Keratinocyte (primary cell): ENCODE data around the gene TBX3.

Experiments
- CTCF ChIP-seq, 3 experiments: IDR thresholded peaks in 1 of 3; conservative IDR thresholded peaks in 1 of 3; optimal IDR thresholded peaks in 1 of 3; 2 replicates in 2 of 3; 3 replicates in 1 of 3; pipeline versions ENCODE3 to v1.5.1; 2011; ENCODE audit warnings: low read length in 3 of 3, mild to moderate bottlenecking in 3 of 3, moderate library complexity in 2 of 3, control low read depth in 1 of 3, inconsistent platforms in 1 of 3; ENCODE audit not compliant: insufficient read depth in 2 of 3; ENCODE audit errors: extremely low read depth in 1 of 3
- EZH2 ChIP-seq: IDR thresholded peaks from one replicate; pipeline ENCODE4 v1.6.1; 2012; ENCODE audit warnings: inconsistent platforms, mild to moderate bottlenecking, low read length, moderate library complexity

DNA sequence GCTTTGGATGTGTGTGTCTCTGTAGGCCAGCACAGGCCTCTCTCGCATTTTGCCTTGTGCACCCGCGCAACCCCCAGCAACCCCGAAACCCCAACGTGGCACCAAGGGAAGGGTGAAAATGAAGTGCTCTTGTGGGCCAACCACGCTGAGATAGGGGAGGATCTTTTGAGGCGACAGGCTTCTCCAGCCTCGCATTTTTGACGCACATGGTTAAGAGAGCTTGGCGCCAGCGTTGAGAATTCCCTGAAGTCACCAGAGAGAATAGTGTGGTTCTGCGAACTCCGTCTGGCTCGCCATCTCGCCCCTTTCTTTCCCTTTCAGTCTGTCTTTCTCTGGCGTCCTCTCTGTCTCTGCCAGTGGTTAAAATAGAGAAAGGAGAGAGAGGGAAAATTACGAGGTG is 1.9 kb upstream of the TBX3 start:
- TF ChIP-seq CTCF (optimal IDR thresholded peaks at IDR 0.05 in 1 of 3, IDR thresholded peaks at IDR 0.05 in 1 of 3, conservative IDR thresholded peaks at IDR 0.05 in 1 of 3; ENCODE audit: extremely low read depth in 1 of 3, insufficient read depth in 2 of 3, low read length in 3 of 3) (no peak), EZH2 (no peak)
